Measurements from ENCODE around the gene COPS7B. TPM values are rescaled to one million over a fixed set of nuclear protein-coding genes. Genes with fewer than 3 reads are reported as not detected.

The COPS7B gene
- total RNA-seq: 11.7 and 13.5 TPM in 2 replicates

DNA sequence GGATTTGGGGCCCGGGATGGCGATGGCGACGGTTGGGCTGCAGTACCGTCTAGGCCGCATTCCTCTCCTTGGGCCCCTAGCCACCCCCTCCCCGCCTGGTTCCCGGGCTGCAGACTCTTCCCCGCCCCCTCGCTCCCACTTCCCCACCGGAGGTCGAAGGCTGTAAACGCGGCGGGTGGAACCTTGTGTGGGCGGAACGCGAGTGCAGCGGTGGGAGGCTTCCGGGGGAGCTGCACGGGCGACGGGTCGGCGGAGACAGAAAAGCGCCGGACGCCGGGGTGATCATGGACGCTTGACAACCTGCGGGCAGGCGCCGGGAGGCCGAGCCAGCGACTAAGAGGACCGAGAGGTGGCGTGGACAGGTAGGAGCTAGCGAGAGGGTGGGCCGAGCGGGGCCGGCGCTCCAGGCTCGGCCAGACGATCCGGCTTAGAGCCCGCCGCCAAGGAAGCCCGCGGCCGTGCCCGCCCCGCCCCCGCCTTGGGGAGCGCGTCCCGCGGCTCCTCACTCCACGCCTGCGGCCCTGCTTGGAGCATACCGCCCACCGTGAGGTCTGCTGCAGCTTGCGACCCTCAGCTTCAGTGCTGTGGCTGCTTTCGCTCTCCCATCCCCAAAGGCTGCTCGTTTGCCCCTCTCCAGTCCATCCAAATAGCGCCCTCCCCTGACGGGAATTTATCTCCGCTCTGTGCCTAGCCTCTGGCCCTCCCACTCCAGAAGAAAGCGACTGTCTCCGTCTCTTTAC, at the start of gene COPS7B:
Gene COPS7B, plus strand, starts transcription at position 269 of the 740 bp plus-strand sequence. CDS start 2,126 bp downstream, outside the sequence.

DNA sequence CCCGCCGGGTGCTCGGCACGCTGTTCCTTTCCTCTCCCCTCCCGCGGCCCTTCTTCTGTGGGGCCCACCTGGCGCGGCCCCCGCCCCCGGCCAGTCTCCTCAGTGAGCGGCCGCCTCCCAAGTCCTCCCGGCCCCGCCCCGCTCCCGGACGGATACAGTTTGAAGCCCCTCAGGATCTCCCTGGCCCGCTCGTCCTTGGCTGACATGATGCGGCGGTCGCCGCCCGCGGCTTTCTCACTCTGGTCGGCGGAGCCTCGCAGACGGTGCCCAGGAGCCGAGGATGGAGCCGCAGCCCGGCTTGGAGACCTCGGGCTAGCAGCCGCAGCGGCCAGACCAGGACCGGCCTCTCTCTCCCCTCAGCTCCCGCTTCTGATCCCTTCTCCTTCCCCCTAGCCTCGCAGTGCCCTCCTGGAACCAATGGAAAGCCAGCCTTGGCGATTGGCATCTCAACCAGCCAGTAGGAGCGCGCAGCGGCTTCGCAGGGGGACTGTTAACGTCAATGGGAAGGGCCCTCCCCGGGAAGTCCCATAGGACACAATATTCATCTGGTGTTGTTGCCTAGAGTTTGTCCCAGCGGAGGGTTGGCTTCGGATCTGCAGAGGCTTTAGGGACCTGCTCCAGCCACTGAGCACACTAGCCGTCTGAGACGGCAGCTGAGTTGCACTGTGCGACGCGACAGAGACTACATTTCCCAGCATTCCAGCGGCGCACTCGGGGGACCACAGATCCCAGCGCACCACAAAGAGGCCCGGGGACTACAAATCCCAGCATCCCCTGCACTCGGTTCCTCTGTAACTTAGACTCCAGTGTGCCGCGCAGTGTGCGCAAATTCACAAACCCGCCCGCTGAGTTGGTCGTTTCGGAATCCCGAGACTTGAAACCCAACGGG, 5.1 kb upstream of the COPS7B start, which contains the start of gene PDE6D:
Gene PDE6D, minus strand, starts transcription at position 374 of the 889 bp plus-strand sequence. Its CDS starts 168 bp downstream, at position 206.

Other genes starting within 250 kb of the COPS7B start
- gene TEX44, start 193.6 kb upstream of the COPS7B start, total RNA-seq: not detected in 2 replicates
- 968 and 1,468 TPM in 2 replicates for gene PTMA, start 77.9 kb upstream of the COPS7B start, total RNA-seq
- gene PDE6D, start 5.2 kb upstream of the COPS7B start, total RNA-seq: 19.1 and 22.3 TPM in 2 replicates
- gene NPPC, start 140.0 kb downstream of the COPS7B start, total RNA-seq: not detected in 2 replicates
- gene DIS3L2, start 175.3 kb downstream of the COPS7B start, total RNA-seq: 14.0 and 16.8 TPM in 2 replicates

Measured in dermis lymphatic vessel endothelial cell (primary cell).